ENCODE measurements around the gene SH3RF3.

Gene SH3RF3

DNA sequence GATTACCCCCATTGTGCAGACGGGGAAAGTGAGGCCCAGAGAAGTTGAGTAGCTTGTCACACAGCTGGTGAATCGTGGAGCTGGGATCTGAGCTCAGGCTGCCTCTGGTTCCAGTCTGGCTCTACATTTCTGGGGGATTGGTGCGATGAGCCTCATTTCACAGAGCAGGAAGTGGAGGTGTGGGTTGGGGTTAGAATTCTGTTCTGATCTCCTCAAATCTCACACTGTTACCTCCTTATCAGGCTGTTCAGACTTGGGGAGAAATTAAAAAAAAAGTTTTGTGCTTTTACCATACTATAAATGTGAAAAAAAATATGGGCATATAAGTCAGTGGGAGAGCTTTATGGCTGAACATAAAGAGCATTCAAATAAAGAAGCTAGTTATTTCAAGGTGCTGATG lies 21.6 kb downstream of the SH3RF3 start:
- TF ChIP-seq, protein P1, sequence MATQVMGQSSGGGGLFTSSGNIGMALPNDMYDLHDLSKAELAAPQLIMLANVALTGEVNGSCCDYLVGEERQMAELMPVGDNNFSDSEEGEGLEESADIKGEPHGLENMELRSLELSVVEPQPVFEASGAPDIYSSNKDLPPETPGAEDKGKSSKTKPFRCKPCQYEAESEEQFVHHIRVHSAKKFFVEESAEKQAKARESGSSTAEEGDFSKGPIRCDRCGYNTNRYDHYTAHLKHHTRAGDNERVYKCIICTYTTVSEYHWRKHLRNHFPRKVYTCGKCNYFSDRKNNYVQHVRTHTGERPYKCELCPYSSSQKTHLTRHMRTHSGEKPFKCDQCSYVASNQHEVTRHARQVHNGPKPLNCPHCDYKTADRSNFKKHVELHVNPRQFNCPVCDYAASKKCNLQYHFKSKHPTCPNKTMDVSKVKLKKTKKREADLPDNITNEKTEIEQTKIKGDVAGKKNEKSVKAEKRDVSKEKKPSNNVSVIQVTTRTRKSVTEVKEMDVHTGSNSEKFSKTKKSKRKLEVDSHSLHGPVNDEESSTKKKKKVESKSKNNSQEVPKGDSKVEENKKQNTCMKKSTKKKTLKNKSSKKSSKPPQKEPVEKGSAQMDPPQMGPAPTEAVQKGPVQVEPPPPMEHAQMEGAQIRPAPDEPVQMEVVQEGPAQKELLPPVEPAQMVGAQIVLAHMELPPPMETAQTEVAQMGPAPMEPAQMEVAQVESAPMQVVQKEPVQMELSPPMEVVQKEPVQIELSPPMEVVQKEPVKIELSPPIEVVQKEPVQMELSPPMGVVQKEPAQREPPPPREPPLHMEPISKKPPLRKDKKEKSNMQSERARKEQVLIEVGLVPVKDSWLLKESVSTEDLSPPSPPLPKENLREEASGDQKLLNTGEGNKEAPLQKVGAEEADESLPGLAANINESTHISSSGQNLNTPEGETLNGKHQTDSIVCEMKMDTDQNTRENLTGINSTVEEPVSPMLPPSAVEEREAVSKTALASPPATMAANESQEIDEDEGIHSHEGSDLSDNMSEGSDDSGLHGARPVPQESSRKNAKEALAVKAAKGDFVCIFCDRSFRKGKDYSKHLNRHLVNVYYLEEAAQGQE (IDR thresholded peaks at IDR 0.05; ENCODE audit: insufficient read depth in 1 of 2, low read depth in 2 of 2, low read length in 2 of 2), result no peak
- TF ChIP-seq POLR2AphosphoS5 (IDR thresholded peaks at IDR 0.05; ENCODE audit: low read depth, low read length) (no peak), FOXP2 (optimal IDR thresholded peaks at IDR 0.05; ENCODE audit: borderline replicate concordance, extremely low read depth, extremely low read length, insufficient read depth) (no peak), TAF1 (IDR thresholded peaks at IDR 0.05; ENCODE audit: borderline replicate concordance, insufficient read depth, low read length) (no peak), SIN3A (IDR thresholded peaks at IDR 0.05; ENCODE audit: borderline replicate concordance, insufficient read depth, low read length) (no peak)

DNA sequence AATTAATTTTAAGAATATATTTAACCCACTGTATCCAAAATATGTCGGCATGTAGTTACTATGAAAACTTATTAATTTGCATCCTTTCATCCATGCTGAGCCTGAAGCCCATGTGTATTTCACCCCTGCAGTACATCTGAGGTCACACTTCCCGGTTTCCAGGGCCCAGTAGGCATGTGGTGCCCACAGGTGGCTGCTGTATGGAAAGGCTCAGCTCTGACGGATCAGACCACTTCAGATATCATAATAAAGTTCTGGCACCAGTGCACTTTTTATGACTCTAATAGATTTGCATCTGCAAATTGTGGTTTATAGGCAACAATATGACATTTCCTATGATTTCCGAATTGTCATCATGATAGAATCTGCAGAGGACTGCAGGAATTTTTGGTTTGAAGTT lies 22.5 kb downstream of the SH3RF3 start:
- TF ChIP-seq TAF1 (IDR thresholded peaks at IDR 0.05; ENCODE audit: borderline replicate concordance, insufficient read depth, low read length) (no peak), POLR2AphosphoS5 (IDR thresholded peaks at IDR 0.05; ENCODE audit: low read depth, low read length) (no peak)

DNA sequence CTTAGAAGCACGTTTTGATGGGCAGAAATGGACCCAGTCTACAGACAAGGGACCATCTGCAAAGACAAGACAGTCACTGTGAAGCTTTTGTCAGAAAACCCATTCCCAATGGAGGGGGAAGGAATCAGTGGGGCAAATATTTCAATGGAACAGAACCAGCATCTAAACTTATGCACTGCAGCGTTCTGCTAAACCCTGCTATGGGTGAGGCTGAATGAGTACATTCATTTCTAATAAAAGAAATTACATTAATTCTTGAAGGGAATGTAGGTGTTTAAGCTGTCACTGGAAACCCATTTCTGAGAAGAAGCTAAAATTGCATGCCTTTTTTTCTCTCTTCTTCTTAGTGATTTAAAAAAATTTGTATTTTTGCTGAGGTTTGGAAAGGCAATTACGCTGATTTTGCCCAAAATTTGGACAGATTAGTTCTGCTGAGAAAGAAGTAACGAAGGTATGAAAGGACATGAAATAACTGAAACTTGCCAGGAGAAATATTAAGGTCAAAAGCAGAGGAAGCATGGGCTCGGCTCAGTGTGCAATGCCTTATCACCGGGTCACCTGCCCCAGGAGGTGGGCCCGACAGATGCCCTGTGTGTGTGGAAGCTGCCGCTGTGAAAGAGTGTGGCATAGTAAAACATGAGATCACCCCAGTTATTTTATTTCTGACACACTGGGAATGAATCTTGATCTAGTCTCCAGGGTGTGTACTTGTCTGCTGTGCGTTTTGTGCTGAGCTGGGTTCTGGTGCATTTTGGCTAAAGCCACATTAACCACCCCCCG lies 24.2 kb downstream of the SH3RF3 start:
- no peak for TF ChIP-seq SIN3A (IDR thresholded peaks at IDR 0.05; ENCODE audit: borderline replicate concordance, insufficient read depth, low read length)

DNA sequence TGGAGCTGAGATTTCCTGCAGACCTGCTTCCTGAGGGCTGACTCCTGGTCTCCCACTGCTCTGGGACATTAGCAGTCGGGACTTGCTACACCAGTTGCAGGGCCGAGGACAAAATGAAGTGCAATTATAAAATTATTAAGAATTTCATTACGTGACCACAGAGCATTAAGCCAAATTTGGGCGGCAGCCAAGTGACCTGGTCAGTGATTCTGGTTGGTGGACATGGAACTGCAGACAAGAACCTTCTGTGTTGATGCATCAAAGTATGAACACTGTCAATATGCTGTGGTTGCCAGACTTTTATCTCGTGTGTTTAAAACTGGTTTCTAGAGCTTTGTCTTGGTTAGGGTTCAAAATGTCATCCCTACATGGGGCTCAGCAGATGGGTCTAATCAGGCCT lies 24.8 kb downstream of the SH3RF3 start:
- TF ChIP-seq, protein P1 (IDR thresholded peaks at IDR 0.05; ENCODE audit: insufficient read depth in 1 of 2, low read depth in 2 of 2, low read length in 2 of 2), result no peak
- TF ChIP-seq TAF1 (IDR thresholded peaks at IDR 0.05; ENCODE audit: borderline replicate concordance, insufficient read depth, low read length), result no peak
- no peak for TF ChIP-seq SIN3A (IDR thresholded peaks at IDR 0.05; ENCODE audit: borderline replicate concordance, insufficient read depth, low read length)
- TF ChIP-seq POLR2AphosphoS5 (IDR thresholded peaks at IDR 0.05; ENCODE audit: low read depth, low read length), result no peak
- no peak for TF ChIP-seq FOXP2 (optimal IDR thresholded peaks at IDR 0.05; ENCODE audit: borderline replicate concordance, extremely low read depth, extremely low read length, insufficient read depth)

DNA sequence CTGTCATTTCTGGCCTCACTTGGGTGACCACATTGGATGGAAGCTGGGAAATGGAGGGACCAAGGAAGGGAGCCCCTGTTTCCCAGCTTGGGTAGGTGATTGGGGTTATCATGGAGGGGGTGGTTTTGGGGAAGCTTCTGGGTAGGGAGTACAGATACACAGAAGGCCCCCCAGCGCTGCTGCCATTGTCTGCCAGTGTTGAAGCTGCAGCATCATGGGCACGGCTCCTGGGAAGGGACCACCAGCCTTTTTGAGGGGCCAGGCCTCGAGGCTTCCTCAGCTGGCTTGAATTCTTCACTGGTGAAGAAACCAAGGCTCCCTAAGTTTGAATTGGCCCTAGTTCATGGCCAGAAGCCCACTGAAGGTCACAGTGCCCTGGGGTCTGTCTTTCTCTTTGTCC lies 25.2 kb downstream of the SH3RF3 start:
- TF ChIP-seq, protein P1 (IDR thresholded peaks at IDR 0.05; ENCODE audit: insufficient read depth in 1 of 2, low read depth in 2 of 2, low read length in 2 of 2), result no peak
- no peak for TF ChIP-seq POLR2AphosphoS5 (IDR thresholded peaks at IDR 0.05; ENCODE audit: low read depth, low read length)
- TF ChIP-seq TAF1 (IDR thresholded peaks at IDR 0.05; ENCODE audit: borderline replicate concordance, insufficient read depth, low read length), result no peak
- no peak for TF ChIP-seq FOXP2 (optimal IDR thresholded peaks at IDR 0.05; ENCODE audit: borderline replicate concordance, extremely low read depth, extremely low read length, insufficient read depth)
- TF ChIP-seq SIN3A (IDR thresholded peaks at IDR 0.05; ENCODE audit: borderline replicate concordance, insufficient read depth, low read length), result no peak

DNA sequence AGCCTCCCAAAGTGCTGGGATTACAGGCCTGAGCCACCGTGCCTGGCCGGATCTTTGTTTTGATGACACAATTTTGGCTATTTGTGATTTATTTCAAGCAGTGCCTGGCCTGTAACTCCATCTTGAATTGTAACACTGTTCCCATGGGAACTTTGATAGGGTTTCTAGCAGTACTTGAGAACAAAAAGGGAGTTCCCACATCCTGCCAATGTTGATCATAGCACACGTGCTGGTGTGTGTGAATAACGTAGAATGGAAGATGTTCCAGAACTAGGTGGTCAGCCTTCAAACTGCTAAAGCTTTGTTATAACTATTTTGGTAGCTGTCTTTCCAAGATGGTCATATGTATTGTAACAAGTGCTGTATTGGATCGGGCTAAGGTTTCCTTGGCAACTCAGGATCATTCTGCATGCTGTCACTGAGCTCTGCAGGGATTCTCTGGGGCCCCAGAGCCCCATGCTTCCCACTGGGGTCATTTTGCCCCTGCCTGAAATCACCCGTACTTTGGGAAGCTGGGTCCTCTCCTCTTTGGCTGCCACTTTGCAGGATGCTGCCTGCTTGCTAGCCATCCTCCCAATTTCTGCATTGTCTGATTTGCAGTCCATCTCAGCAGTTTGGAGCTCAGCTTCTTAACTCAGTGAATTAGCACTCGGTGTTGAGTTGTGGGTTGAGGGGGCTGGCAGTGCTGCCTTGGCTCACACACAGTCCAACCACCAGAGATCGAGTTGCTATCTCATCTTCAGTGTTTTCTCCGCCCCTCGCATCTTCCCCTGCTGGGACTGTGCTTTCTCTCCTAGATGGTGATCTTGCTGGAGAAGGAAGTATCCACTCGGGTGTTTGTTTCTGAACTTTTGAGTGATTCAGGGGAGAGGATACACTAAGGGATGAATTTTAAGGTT lies 26.8 kb downstream of the SH3RF3 start:
- no peak for TF ChIP-seq POLR2AphosphoS5 (IDR thresholded peaks at IDR 0.05; ENCODE audit: low read depth, low read length)
